Thyroid gland (tissue), 4 donors: ENCODE data around the gene ASPDH.

ENCODE experiments used
- POLR2A ChIP-seq, 2 donors: fragments of 450-650 bp; IDR thresholded peaks; one replicate each; pipeline ENCODE4 v1.6.1; 2017; ENCODE audit warnings: antibody characterized with exemption in 2 of 2, mild to moderate bottlenecking in 2 of 2, moderate library complexity in 1 of 2
- TF ChIP-seq, protein P1 (sequence below), 6 experiments: fragments of 200-600 bp in 3 of 6; fragments of 450-650 bp in 3 of 6; sonication (generic) in 3 of 6; IDR thresholded peaks; one replicate each; pipeline ENCODE4 v1.5.1; 2016 to 2019; ENCODE audit warnings: antibody characterized with exemption in 6 of 6, mild to moderate bottlenecking in 2 of 6, inconsistent platforms in 1 of 6, moderate library complexity in 1 of 6

DNA sequence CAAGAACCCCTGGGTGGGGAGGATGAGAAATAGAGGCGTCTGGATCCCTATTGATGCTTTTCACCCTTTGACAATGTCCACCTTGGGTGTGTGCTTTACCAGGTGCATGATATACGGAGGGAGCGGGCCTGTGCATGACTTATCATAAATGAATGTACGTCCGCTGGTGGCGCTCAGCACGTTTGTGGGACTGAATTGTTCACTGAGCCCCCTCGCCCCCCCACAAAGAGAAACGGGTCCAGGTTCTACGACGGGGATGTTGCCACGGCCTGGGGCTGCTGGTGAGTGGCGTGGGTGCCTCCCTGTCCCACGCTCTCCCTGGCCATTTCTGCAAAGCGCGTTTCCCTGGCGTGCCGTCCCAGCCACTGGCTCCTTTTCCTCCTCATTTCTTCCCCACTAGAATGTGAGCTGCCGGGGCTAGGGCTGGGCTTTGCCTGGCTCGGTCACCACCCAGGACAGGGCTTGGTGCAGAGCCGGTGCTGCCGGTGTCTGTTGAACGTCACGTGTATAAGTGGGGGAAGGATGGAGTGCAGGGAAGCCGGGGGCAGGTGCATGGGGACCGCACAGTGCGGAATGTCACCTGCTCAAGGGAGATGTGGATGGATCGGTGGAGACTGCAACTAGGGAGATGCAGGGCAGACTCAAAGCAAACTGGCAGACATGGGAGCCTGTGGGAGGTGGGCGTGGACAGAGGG lies 33.0 kb upstream of the ASPDH start:
- TF ChIP-seq, protein P1, sequence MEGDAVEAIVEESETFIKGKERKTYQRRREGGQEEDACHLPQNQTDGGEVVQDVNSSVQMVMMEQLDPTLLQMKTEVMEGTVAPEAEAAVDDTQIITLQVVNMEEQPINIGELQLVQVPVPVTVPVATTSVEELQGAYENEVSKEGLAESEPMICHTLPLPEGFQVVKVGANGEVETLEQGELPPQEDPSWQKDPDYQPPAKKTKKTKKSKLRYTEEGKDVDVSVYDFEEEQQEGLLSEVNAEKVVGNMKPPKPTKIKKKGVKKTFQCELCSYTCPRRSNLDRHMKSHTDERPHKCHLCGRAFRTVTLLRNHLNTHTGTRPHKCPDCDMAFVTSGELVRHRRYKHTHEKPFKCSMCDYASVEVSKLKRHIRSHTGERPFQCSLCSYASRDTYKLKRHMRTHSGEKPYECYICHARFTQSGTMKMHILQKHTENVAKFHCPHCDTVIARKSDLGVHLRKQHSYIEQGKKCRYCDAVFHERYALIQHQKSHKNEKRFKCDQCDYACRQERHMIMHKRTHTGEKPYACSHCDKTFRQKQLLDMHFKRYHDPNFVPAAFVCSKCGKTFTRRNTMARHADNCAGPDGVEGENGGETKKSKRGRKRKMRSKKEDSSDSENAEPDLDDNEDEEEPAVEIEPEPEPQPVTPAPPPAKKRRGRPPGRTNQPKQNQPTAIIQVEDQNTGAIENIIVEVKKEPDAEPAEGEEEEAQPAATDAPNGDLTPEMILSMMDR (IDR thresholded peaks at IDR 0.05) = no peak
- no peak for TF ChIP-seq POLR2A (IDR thresholded peaks at IDR 0.05)
